Measurements from ENCODE around the gene ADAMTS16. TPM values are rescaled to one million over a fixed set of nuclear protein-coding genes. Genes with fewer than 3 reads are reported as not detected.

The ADAMTS16 gene
- total RNA-seq, 1 donor from 2014 or later = 5.7 TPM

DNA sequence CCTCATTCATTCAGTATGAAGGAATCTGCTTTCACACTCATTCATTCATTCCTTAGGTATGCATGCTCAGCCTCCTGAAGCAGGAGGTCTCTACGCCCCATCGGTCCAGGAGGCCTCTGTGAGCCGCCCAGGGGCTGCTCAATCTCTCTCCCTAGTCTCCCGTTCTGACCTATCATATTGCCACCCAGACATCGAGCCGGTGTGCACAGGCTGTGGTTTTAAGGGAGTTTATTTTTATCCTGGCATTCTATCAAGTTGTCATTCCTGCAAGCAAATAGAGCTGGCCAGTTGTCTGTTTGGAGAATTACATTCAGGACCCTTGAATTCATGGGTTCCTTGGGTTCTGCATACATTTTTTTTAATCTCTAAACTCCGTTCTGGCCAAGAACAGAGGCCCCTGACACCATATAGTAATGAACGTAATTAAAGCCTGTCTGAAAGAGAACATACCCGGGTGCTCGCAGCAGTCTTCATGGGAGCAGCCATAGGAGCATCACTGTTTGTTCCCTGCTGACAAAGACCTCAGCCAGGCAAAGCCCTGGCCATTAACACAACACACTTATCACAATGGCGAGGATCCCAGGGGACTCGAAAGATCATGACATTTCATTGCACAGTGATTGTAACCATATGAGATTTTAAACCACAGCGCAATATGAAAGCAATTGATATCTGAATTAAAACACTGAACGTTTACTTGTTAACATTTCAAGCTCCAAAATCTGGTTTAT lies 80.9 kb downstream of the ADAMTS16 start:
- no peaks in the 10 kb centered on the region for H3K9me3 ChIP-seq (ENCODE audit: control insufficient read depth in 3 of 3, low read length in 3 of 3)
- H3K27ac ChIP-seq (ENCODE audit: low read depth, low read length) = no peak overlapping the region
- H3K27me3 ChIP-seq (ENCODE audit: control insufficient read depth in 3 of 3, insufficient read depth in 3 of 3, low read length in 3 of 3) = no peaks in the 10 kb centered on the region
- H3K4me3 ChIP-seq (ENCODE audit: low read length in 3 of 3) = peak overlapping the region in 1 of 3 donors; percentile 4
- no peak overlapping the region for H3K9ac ChIP-seq (ENCODE audit: low read depth in 1 of 3, low read length in 3 of 3)
- H3K4me1 ChIP-seq (ENCODE audit: control insufficient read depth in 3 of 3, insufficient read depth in 3 of 3, low read length in 3 of 3) = peaks cover 10 to 20% (median 12%) of the 10 kb centered on the region in 3 donors
- no peaks in the 10 kb centered on the region for H3K36me3 ChIP-seq (ENCODE audit: control insufficient read depth in 3 of 3, insufficient read depth in 3 of 3, low read length in 3 of 3)

DNA sequence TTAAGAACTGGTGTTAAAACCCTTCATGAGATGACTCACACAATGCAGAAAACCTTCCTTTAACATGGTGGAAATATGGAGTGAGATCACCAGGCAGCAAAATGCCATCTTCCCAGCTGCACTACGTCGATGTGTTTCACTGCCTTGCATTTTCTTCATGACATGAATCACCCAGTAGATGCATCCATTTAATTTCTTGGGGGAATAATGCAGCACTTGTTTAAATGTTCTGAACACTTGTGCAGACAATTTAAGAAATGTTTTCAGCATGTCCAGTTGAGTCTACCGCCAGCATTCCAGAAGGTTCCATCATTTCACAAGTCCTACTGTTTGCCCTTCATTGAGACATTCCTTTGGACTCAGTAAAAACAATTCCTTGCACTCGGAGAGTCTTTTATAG lies 81.6 kb downstream of the ADAMTS16 start:
- no peaks in the 10 kb centered on the region for H3K9me3 ChIP-seq (ENCODE audit: control insufficient read depth in 3 of 3, low read length in 3 of 3)
- no peaks in the 10 kb centered on the region for H3K27me3 ChIP-seq (ENCODE audit: control insufficient read depth in 3 of 3, insufficient read depth in 3 of 3, low read length in 3 of 3)
- no peak overlapping the region for H3K4me3 ChIP-seq (ENCODE audit: low read length in 3 of 3)
- H3K4me1 ChIP-seq (ENCODE audit: control insufficient read depth in 3 of 3, insufficient read depth in 3 of 3, low read length in 3 of 3) = peaks cover 10 to 20% (median 12%) of the 10 kb centered on the region in 3 donors
- no peak overlapping the region for H3K9ac ChIP-seq (ENCODE audit: low read depth in 1 of 3, low read length in 3 of 3)
- no peak overlapping the region for H3K27ac ChIP-seq (ENCODE audit: low read depth, low read length)
- H3K36me3 ChIP-seq (ENCODE audit: control insufficient read depth in 3 of 3, insufficient read depth in 3 of 3, low read length in 3 of 3) = no peaks in the 10 kb centered on the region

DNA sequence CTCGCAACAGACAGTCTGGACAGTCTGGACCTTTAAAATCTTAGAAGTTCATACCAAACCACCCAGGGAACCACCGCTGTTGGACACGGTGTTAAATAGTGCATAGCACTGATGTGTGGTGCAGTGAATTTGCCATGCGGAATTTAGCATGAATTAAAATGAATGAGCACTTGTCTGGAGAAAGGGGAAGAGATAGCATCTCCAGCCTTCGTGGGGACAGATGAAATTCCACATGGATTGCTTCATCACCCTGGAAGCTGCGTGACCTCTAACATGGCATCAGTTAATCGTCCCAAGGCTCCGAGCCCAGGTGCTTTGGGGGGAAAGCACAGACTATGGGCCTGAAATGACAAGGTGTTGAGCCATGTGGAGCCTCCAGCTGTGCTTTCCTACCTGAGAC lies 91.4 kb downstream of the ADAMTS16 start:
- H3K9ac ChIP-seq (ENCODE audit: low read depth in 1 of 3, low read length in 3 of 3) = no peak overlapping the region
- H3K27ac ChIP-seq (ENCODE audit: low read depth, low read length) = no peak overlapping the region
- H3K4me1 ChIP-seq (ENCODE audit: control insufficient read depth in 3 of 3, insufficient read depth in 3 of 3, low read length in 3 of 3) = peaks cover 0 to 6% (median 0%) of the 10 kb centered on the region in 3 donors
- no peaks in the 10 kb centered on the region for H3K36me3 ChIP-seq (ENCODE audit: control insufficient read depth in 3 of 3, insufficient read depth in 3 of 3, low read length in 3 of 3)
- no peaks in the 10 kb centered on the region for H3K9me3 ChIP-seq (ENCODE audit: control insufficient read depth in 3 of 3, low read length in 3 of 3)
- no peak overlapping the region for H3K4me3 ChIP-seq (ENCODE audit: low read length in 3 of 3)
- H3K27me3 ChIP-seq (ENCODE audit: control insufficient read depth in 3 of 3, insufficient read depth in 3 of 3, low read length in 3 of 3) = no peaks in the 10 kb centered on the region

DNA sequence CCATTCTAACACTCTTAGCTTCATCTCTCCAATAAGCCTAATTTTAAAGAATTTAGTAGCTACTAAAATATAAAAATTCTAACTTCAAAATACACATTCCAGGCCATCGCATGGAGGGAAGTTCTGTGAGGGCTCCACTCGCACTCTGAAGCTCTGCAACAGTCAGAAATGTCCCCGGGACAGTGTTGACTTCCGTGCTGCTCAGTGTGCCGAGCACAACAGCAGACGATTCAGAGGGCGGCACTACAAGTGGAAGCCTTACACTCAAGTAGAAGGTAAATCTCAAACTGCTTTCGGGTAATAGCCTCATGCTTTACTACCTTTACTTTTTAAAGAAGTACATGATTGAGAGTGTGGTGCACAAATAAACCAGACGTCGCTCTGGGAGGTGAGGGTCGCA lies 94.8 kb downstream of the ADAMTS16 start:
- no peaks in the 10 kb centered on the region for H3K27me3 ChIP-seq (ENCODE audit: control insufficient read depth in 3 of 3, insufficient read depth in 3 of 3, low read length in 3 of 3)
- H3K9ac ChIP-seq (ENCODE audit: low read depth in 1 of 3, low read length in 3 of 3) = no peak overlapping the region
- H3K4me1 ChIP-seq (ENCODE audit: control insufficient read depth in 3 of 3, insufficient read depth in 3 of 3, low read length in 3 of 3) = peaks cover 0 to 6% (median 0%) of the 10 kb centered on the region in 3 donors
- no peak overlapping the region for H3K4me3 ChIP-seq (ENCODE audit: low read length in 3 of 3)
- no peaks in the 10 kb centered on the region for H3K36me3 ChIP-seq (ENCODE audit: control insufficient read depth in 3 of 3, insufficient read depth in 3 of 3, low read length in 3 of 3)
- no peak overlapping the region for H3K27ac ChIP-seq (ENCODE audit: low read depth, low read length)
- H3K9me3 ChIP-seq (ENCODE audit: control insufficient read depth in 3 of 3, low read length in 3 of 3) = no peaks in the 10 kb centered on the region

DNA sequence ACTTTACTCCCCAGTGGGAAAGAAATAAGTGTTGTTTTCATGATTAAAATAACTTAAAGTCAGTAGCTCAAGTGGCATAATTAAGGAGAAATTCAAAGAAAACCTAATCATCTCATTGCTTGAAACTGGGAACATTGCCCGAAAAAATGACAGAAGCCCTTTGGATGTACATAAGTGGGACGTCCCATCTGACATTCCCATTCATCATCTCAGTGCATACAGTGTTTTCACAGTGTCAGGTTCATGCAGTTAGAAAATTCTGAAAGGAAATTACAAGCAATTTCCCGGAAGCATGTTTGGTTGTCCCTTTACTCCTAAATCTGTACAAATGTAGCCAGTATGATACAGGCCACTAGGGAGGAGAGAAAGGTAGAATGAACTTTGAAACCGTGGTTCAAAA lies 95.6 kb downstream of the ADAMTS16 start:
- Histone ChIP-seq H3K27me3 (ENCODE audit: control insufficient read depth in 3 of 3, insufficient read depth in 3 of 3, low read length in 3 of 3) (no peaks in the 10 kb centered on the region), H3K9me3 (ENCODE audit: control insufficient read depth in 3 of 3, low read length in 3 of 3) (no peaks in the 10 kb centered on the region), H3K27ac (ENCODE audit: low read depth, low read length) (no peak overlapping the region), H3K9ac (ENCODE audit: low read depth in 1 of 3, low read length in 3 of 3) (no peak overlapping the region), H3K36me3 (ENCODE audit: control insufficient read depth in 3 of 3, insufficient read depth in 3 of 3, low read length in 3 of 3) (no peaks in the 10 kb centered on the region), H3K4me3 (ENCODE audit: low read length in 3 of 3) (no peak overlapping the region), H3K4me1 (ENCODE audit: control insufficient read depth in 3 of 3, insufficient read depth in 3 of 3, low read length in 3 of 3) (peaks cover 0 to 6% (median 0%) of the 10 kb centered on the region in 3 donors)

DNA sequence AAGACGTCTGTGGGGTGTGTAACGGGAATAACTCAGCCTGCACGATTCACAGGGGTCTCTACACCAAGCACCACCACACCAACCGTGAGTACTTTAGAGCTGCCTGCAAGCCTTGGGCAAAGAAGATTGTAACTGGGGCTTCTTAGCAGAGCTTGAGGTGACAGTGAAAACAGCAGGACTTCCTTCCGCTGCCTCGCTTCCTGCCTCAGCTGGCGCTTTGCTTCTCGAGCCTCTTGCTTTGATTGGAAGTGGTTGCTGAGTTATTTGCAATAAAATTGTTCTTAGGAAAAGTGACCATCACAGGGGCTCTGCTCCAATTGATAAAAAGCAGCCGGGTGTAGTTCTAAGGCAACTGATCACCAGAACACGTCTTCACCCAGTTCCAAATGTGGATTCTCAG lies 99.1 kb downstream of the ADAMTS16 start:
- H3K9ac ChIP-seq (ENCODE audit: low read depth in 1 of 3, low read length in 3 of 3) = no peak overlapping the region
- no peak overlapping the region for H3K4me3 ChIP-seq (ENCODE audit: low read length in 3 of 3)
- no peaks in the 10 kb centered on the region for H3K4me1 ChIP-seq (ENCODE audit: control insufficient read depth in 3 of 3, insufficient read depth in 3 of 3, low read length in 3 of 3)
- no peaks in the 10 kb centered on the region for H3K27me3 ChIP-seq (ENCODE audit: control insufficient read depth in 3 of 3, insufficient read depth in 3 of 3, low read length in 3 of 3)
- H3K27ac ChIP-seq (ENCODE audit: low read depth, low read length) = no peak overlapping the region
- no peaks in the 10 kb centered on the region for H3K36me3 ChIP-seq (ENCODE audit: control insufficient read depth in 3 of 3, insufficient read depth in 3 of 3, low read length in 3 of 3)
- no peaks in the 10 kb centered on the region for H3K9me3 ChIP-seq (ENCODE audit: control insufficient read depth in 3 of 3, low read length in 3 of 3)

DNA sequence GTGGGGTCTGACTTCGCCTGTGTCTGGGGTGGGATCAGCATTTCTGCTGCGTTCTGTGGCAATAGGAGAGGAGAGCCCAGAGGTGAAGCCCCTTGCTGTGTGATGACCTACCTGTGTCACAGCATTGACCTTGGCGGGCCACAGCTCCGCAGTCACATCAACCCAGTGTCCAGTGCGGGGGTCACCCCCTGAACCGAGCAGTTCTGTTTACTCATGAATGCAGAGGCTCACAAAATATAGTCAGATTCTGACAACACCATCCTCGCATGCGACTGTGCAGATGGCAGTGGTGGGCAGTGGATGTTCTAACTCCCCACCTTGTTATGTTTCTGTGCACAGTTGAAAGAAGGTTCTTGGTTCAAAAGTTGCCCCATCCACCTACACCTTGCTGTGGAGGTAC lies 100.1 kb downstream of the ADAMTS16 start:
- Histone ChIP-seq H3K9me3 (ENCODE audit: control insufficient read depth in 3 of 3, low read length in 3 of 3) (no peaks in the 10 kb centered on the region), H3K4me3 (ENCODE audit: low read length in 3 of 3) (no peak overlapping the region), H3K27me3 (ENCODE audit: control insufficient read depth in 3 of 3, insufficient read depth in 3 of 3, low read length in 3 of 3) (no peaks in the 10 kb centered on the region), H3K27ac (ENCODE audit: low read depth, low read length) (no peak overlapping the region), H3K9ac (ENCODE audit: low read depth in 1 of 3, low read length in 3 of 3) (no peak overlapping the region), H3K4me1 (ENCODE audit: control insufficient read depth in 3 of 3, insufficient read depth in 3 of 3, low read length in 3 of 3) (no peaks in the 10 kb centered on the region), H3K36me3 (ENCODE audit: control insufficient read depth in 3 of 3, insufficient read depth in 3 of 3, low read length in 3 of 3) (no peaks in the 10 kb centered on the region)

DNA sequence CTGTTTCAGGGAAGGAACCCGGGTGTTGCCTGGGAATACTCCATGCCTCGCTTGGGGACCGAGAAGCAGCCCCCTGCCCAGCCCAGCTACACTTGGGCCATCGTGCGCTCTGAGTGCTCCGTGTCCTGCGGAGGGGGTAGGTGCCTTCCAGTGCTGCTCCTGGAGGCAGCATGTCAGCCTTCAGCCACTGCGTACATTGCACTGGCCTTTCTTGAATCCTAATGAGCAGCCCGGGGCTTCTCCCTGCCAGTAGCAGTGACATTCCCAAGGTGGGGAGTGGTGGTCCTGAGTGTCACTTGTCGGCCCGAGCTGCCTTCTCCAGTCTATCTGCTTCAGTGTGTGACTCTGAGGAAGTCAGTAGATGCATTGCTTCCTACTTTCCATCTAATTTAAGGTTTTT lies 101.9 kb downstream of the ADAMTS16 start:
- Histone ChIP-seq H3K36me3 (ENCODE audit: control insufficient read depth in 3 of 3, insufficient read depth in 3 of 3, low read length in 3 of 3) (no peaks in the 10 kb centered on the region), H3K27me3 (ENCODE audit: control insufficient read depth in 3 of 3, insufficient read depth in 3 of 3, low read length in 3 of 3) (no peaks in the 10 kb centered on the region), H3K9ac (ENCODE audit: low read depth in 1 of 3, low read length in 3 of 3) (no peak overlapping the region), H3K4me1 (ENCODE audit: control insufficient read depth in 3 of 3, insufficient read depth in 3 of 3, low read length in 3 of 3) (no peaks in the 10 kb centered on the region), H3K9me3 (ENCODE audit: control insufficient read depth in 3 of 3, low read length in 3 of 3) (no peaks in the 10 kb centered on the region), H3K4me3 (ENCODE audit: low read length in 3 of 3) (no peak overlapping the region), H3K27ac (ENCODE audit: low read depth, low read length) (no peak overlapping the region)

DNA sequence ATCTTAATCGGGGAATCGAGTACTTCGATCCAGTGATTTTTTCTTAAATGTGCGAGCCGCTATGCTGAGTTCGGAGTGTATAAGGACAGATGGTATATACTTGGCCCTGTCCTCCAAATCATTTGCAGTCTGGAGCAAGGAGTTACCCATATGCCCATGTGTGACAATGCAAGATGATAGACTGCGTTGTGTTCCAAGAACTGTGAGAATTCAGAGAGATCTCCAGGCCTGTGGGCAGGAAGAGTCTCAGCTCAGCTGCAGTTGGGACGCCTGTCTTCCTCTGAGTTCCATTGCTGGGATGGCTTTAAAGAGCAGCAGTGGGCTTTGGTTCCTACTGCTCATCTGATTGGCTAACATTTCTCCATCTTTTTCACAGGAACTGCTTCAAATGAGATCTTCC lies 106.6 kb downstream of the ADAMTS16 start:
- H3K27me3 ChIP-seq (ENCODE audit: control insufficient read depth in 3 of 3, insufficient read depth in 3 of 3, low read length in 3 of 3) = no peaks in the 10 kb centered on the region
- H3K27ac ChIP-seq (ENCODE audit: low read depth, low read length) = no peak overlapping the region
- no peak overlapping the region for H3K9ac ChIP-seq (ENCODE audit: low read depth in 1 of 3, low read length in 3 of 3)
- H3K9me3 ChIP-seq (ENCODE audit: control insufficient read depth in 3 of 3, low read length in 3 of 3) = no peaks in the 10 kb centered on the region
- H3K4me3 ChIP-seq (ENCODE audit: low read length in 3 of 3) = no peak overlapping the region
- no peaks in the 10 kb centered on the region for H3K36me3 ChIP-seq (ENCODE audit: control insufficient read depth in 3 of 3, insufficient read depth in 3 of 3, low read length in 3 of 3)
- H3K4me1 ChIP-seq (ENCODE audit: control insufficient read depth in 3 of 3, insufficient read depth in 3 of 3, low read length in 3 of 3) = no peaks in the 10 kb centered on the region

DNA sequence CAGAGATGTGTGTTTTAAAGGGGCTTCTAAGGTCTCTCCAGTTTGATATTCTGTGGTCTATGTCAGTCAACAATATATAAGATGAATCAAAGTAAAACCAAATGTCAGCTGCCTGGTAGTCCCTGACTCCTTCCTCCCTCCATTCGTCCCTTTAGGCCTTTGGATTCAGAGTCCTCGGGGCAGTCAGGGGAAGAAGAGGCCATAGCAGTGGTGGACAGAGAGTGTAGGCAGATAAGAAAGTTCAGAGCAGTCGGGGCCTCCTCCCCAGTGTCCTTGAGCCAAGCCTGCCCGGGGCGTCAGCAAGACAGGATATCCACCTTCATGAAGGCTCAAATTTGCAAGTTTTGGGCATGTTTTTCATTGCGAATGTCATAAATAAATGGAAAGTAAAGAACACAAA lies 110.6 kb downstream of the ADAMTS16 start:
- Histone ChIP-seq H3K27ac (ENCODE audit: low read depth, low read length) (no peak overlapping the region), H3K9me3 (ENCODE audit: control insufficient read depth in 3 of 3, low read length in 3 of 3) (peaks cover 0 to 4% (median 0%) of the 10 kb centered on the region in 3 donors), H3K36me3 (ENCODE audit: control insufficient read depth in 3 of 3, insufficient read depth in 3 of 3, low read length in 3 of 3) (no peaks in the 10 kb centered on the region), H3K27me3 (ENCODE audit: control insufficient read depth in 3 of 3, insufficient read depth in 3 of 3, low read length in 3 of 3) (no peaks in the 10 kb centered on the region), H3K4me3 (ENCODE audit: low read length in 3 of 3) (no peak overlapping the region), H3K4me1 (ENCODE audit: control insufficient read depth in 3 of 3, insufficient read depth in 3 of 3, low read length in 3 of 3) (no peaks in the 10 kb centered on the region), H3K9ac (ENCODE audit: low read depth in 1 of 3, low read length in 3 of 3) (no peak overlapping the region)

Measured in skeletal muscle tissue (tissue), 4 donors.